ENCODE data around the gene GRIA1.

DNA sequence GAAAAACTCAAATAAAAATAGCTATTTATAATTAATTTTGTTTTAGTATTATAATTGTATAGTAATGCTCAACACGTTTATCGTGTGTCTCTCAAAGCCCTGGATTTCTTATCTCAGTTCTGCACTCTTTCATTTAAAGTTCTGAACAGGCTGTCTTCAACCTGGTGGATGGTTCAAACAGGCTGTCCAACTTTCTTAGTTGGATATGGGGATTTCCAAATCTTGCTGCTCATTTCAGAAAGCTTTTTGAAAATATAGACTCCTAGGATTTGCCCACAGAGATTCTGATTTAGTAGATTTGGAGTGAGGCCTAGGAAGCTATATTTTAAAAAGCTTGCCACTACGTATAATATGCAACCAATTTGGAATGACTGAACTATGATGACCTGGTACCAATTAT is 120.3 kb downstream of the GRIA1 start:
- TF ChIP-seq, protein P1, sequence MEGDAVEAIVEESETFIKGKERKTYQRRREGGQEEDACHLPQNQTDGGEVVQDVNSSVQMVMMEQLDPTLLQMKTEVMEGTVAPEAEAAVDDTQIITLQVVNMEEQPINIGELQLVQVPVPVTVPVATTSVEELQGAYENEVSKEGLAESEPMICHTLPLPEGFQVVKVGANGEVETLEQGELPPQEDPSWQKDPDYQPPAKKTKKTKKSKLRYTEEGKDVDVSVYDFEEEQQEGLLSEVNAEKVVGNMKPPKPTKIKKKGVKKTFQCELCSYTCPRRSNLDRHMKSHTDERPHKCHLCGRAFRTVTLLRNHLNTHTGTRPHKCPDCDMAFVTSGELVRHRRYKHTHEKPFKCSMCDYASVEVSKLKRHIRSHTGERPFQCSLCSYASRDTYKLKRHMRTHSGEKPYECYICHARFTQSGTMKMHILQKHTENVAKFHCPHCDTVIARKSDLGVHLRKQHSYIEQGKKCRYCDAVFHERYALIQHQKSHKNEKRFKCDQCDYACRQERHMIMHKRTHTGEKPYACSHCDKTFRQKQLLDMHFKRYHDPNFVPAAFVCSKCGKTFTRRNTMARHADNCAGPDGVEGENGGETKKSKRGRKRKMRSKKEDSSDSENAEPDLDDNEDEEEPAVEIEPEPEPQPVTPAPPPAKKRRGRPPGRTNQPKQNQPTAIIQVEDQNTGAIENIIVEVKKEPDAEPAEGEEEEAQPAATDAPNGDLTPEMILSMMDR (IDR thresholded peaks at IDR 0.05): no peak
- TF ChIP-seq EZH2 (IDR thresholded peaks at IDR 0.05): no peak

Data from neural progenitor cell (in vitro differentiated cells).